ENCODE results near the gene CX3CL1.

The CX3CL1 gene

GRCh38 chr16:57422026-57422944 is 50.0 kb downstream of the CX3CL1 start:
- no peaks in the 10 kb centered on the region for H3K9me3 ChIP-seq (ENCODE audit: insufficient read depth, low read length, severe bottlenecking)
- H3K27ac ChIP-seq (ENCODE audit: low read length) = no peak overlapping the region
- no peaks in the 10 kb centered on the region for H3K27me3 ChIP-seq (ENCODE audit: insufficient read depth, low read length, poor library complexity)
- ATAC-seq (ENCODE audit: insufficient read depth, low read depth) = no peak
- no peak overlapping the region for H2AFZ ChIP-seq (ENCODE audit: low read depth, low read length)
- DNase-seq = no peak
- no peak overlapping the region for H3K4me3 ChIP-seq (ENCODE audit: low read depth in 1 of 2, low read length in 2 of 2)
- TF ChIP-seq EZH2 (IDR thresholded peaks at IDR 0.05; ENCODE audit: borderline replicate concordance, low read depth, low read length, severe bottlenecking) (no peak), CTCF (IDR thresholded peaks at IDR 0.05; ENCODE audit: borderline replicate concordance, extremely low read depth, low read length, poor library complexity, severe bottlenecking) (peak; percentile 39)
- H4K20me1 ChIP-seq (ENCODE audit: insufficient read depth, low read length) = no peaks in the 10 kb centered on the region
- H3K36me3 ChIP-seq (ENCODE audit: insufficient read depth, low read length) = peaks cover 3% of the 10 kb centered on the region; the same call in 1 of the 2 replicates
- H3K4me2 ChIP-seq (ENCODE audit: insufficient read depth, low read length) = no peak overlapping the region
- peaks cover 8% of the 10 kb centered on the region for H3K4me1 ChIP-seq (ENCODE audit: insufficient read depth, low read length)
- no peak overlapping the region for H3K9ac ChIP-seq (ENCODE audit: low read depth, low read length)
- H3K79me2 ChIP-seq (ENCODE audit: insufficient read depth, low read length) = no peaks in the 10 kb centered on the region

GRCh38 chr16:57423152-57423551 is 50.9 kb downstream of the CX3CL1 start:
- Histone ChIP-seq H3K9ac (ENCODE audit: low read depth, low read length) (no peak overlapping the region), H3K27me3 (ENCODE audit: insufficient read depth, low read length, poor library complexity) (no peaks in the 10 kb centered on the region), H3K36me3 (ENCODE audit: insufficient read depth, low read length) (peaks cover 8% of the 10 kb centered on the region; the same call in 1 of the 2 replicates), H3K79me2 (ENCODE audit: insufficient read depth, low read length) (no peaks in the 10 kb centered on the region), H3K27ac (ENCODE audit: low read length) (no peak overlapping the region), H3K4me1 (ENCODE audit: insufficient read depth, low read length) (peaks cover 6% of the 10 kb centered on the region; the same call in 1 of the 2 replicates), H3K4me2 (ENCODE audit: insufficient read depth, low read length) (no peak overlapping the region), H4K20me1 (ENCODE audit: insufficient read depth, low read length) (no peaks in the 10 kb centered on the region), H3K4me3 (ENCODE audit: low read depth in 1 of 2, low read length in 2 of 2) (no peak overlapping the region), H3K9me3 (ENCODE audit: insufficient read depth, low read length, severe bottlenecking) (no peaks in the 10 kb centered on the region), H2AFZ (ENCODE audit: low read depth, low read length) (no peak overlapping the region)
- no peak for DNase-seq
- no peak for TF ChIP-seq CTCF (IDR thresholded peaks at IDR 0.05; ENCODE audit: borderline replicate concordance, extremely low read depth, low read length, poor library complexity, severe bottlenecking)
- no peak for TF ChIP-seq EZH2 (IDR thresholded peaks at IDR 0.05; ENCODE audit: borderline replicate concordance, low read depth, low read length, severe bottlenecking)
- no peak for ATAC-seq (ENCODE audit: insufficient read depth, low read depth)

- no peaks in the 10 kb centered on the region for H4K20me1 ChIP-seq (ENCODE audit: insufficient read depth, low read length)
- no peaks in the 10 kb centered on the region for H3K27me3 ChIP-seq (ENCODE audit: insufficient read depth, low read length, poor library complexity)
- no peak overlapping the region for H2AFZ ChIP-seq (ENCODE audit: low read depth, low read length)
- H3K9ac ChIP-seq (ENCODE audit: low read depth, low read length) = no peak overlapping the region
- no peak overlapping the region for H3K4me3 ChIP-seq (ENCODE audit: low read depth in 1 of 2, low read length in 2 of 2)
- no peak overlapping the region for H3K27ac ChIP-seq (ENCODE audit: low read length)
- ATAC-seq (ENCODE audit: insufficient read depth, low read depth) = no peak
- DNase-seq = no peak
- H3K36me3 ChIP-seq (ENCODE audit: insufficient read depth, low read length) = peaks cover 19% of the 10 kb centered on the region
- no peaks in the 10 kb centered on the region for H3K9me3 ChIP-seq (ENCODE audit: insufficient read depth, low read length, severe bottlenecking)
- H3K4me2 ChIP-seq (ENCODE audit: insufficient read depth, low read length) = no peak overlapping the region
- no peaks in the 10 kb centered on the region for H3K4me1 ChIP-seq (ENCODE audit: insufficient read depth, low read length)
- H3K79me2 ChIP-seq (ENCODE audit: insufficient read depth, low read length) = no peaks in the 10 kb centered on the region
- TF ChIP-seq CTCF (IDR thresholded peaks at IDR 0.05; ENCODE audit: borderline replicate concordance, extremely low read depth, low read length, poor library complexity, severe bottlenecking) (no peak), EZH2 (IDR thresholded peaks at IDR 0.05; ENCODE audit: borderline replicate concordance, low read depth, low read length, severe bottlenecking) (no peak)
Observed at GRCh38 chr16:57424583-57424982, 52.3 kb downstream of the CX3CL1 start.

Measured in DND-41 (cell line).